ELR (cell line): ENCODE measurements around the gene PFKFB3.
A peak's percentile ranks its signal among the peaks of the same experiment; 100 is the strongest.
"Not testable (repeated sequence)": the region's sequence is repeated elsewhere in the genome, so short reads cannot be mapped to it uniquely, and the experiment has no call there.

Experiments used
- DNase-seq: peaks from one replicate; pipeline ENCODE4 v3.0.0-alpha.2; 2015; ENCODE audit warnings: low read depth

Gene PFKFB3

GRCh38 chr10:6202684-6203330 is at the start of gene PFKFB3:
TSS of gene PFKFB3 (plus strand) at chr10:6202932. CDS start at chr10:6203261, 329 bp downstream.
- DNase-seq: peak; percentile 97

- DNase-seq: no peak
Observed at GRCh38 chr10:6153845-6154244, 48.9 kb upstream of the PFKFB3 start.

GRCh38 chr10:6154566-6154965 is 48.2 kb upstream of the PFKFB3 start:
- DNase-seq: no peak

- DNase-seq: no peak
Observed at GRCh38 chr10:6158276-6158675, 44.5 kb upstream of the PFKFB3 start.

DNA sequence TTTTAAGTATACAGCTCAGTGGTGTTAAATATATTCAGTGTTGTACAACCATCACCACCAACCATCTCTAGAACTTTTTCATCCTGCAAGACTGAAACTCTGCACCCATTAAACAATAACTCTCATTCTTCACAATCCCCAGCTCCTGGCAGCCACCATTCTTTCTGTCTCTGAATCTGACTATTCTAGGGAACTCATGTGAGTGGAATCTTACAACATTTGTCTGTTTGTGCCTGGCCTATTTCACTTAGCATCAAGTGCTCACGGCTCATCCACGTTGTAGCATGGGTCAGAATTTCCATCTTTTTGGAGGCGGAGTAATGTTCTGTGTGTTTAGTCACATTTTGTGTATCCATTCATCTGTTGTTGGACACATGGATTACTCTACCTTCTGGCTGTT is 40.8 kb upstream of the PFKFB3 start:
- no peak for DNase-seq

- no peak for DNase-seq
Observed at GRCh38 chr10:6162589-6163356, 40.0 kb upstream of the PFKFB3 start.

DNA sequence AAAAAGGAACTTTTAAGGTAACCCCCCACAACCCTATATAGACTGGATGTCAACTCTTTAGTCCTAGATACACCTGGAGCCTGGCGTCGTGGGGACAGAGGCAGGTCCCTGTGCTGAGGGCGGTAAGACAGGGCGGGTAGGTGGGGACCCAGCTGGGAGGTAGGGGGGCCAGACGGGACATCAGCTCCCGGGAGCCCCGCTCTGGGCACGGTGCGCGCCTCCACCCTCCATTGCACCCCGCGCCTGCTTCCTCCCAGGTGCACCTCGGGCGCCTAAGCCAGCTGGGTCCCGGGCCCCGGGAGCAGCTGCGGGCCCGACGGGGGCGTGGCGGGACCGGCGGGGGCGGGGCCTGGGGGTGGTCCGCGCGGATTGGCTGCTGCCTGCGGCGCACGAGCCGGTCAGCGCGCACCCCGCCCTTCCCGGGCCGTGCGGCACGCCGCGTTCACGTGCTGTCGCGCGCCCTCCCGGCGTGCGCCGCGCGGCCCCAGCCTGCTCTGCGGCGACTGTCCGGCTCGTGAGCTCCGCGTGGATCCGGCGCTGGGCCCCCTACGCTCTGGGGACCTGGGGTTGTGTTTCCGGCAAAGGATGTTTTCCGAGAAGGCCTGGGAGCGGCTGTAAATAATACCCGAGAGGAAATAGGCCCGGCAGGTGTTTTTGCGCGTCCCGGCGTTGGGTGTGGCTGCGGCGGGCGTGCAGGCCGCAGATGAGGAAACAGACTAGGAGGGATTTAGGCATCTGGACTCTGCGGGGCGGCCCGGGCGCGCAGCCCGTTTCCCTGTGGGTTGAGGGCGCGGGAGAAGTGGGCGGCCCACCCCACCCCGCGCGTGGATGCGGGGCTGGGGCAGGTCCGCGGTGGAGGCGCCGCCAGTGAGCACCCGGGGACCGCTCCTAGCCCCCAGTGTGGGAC is 39.1 kb upstream of the PFKFB3 start:
- peak; percentile 88 for DNase-seq

- no peak for DNase-seq
Observed at GRCh38 chr10:6164271-6165095, 38.2 kb upstream of the PFKFB3 start.

GRCh38 chr10:6165221-6165725 is 37.5 kb upstream of the PFKFB3 start:
- DNase-seq: no peak

- not testable (repeated sequence) for DNase-seq
Observed at GRCh38 chr10:6165933-6166332, 36.8 kb upstream of the PFKFB3 start.

GRCh38 chr10:6167456-6167855 is 35.3 kb upstream of the PFKFB3 start:
- DNase-seq: no peak

- DNase-seq: no peak
Observed at GRCh38 chr10:6168084-6168483, 34.6 kb upstream of the PFKFB3 start.

GRCh38 chr10:6170638-6171037 is 32.1 kb upstream of the PFKFB3 start:
- peak; percentile 42 for DNase-seq

GRCh38 chr10:6171881-6172695 is 30.6 kb upstream of the PFKFB3 start:
- DNase-seq: peak; percentile 97

DNA sequence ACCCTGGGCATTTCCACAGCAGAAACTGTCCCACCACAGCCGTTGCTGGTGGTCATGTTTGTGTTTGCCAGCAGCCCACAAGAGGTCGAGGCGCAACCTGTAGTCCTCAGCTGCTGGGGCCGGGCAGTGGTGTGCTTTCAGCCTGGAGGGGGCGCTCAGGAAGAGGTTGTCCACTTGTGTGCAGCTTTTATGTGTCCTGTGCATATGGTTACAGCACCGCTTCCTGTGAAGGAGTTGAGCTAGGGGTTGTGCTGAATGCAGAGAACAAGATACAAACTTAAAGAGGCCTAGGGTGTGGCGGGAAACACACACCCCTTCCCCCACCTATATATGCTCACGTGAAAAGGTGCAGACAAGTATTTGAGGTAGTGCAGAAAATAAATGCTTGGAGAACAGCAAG is 29.5 kb upstream of the PFKFB3 start:
- DNase-seq: no peak

DNA sequence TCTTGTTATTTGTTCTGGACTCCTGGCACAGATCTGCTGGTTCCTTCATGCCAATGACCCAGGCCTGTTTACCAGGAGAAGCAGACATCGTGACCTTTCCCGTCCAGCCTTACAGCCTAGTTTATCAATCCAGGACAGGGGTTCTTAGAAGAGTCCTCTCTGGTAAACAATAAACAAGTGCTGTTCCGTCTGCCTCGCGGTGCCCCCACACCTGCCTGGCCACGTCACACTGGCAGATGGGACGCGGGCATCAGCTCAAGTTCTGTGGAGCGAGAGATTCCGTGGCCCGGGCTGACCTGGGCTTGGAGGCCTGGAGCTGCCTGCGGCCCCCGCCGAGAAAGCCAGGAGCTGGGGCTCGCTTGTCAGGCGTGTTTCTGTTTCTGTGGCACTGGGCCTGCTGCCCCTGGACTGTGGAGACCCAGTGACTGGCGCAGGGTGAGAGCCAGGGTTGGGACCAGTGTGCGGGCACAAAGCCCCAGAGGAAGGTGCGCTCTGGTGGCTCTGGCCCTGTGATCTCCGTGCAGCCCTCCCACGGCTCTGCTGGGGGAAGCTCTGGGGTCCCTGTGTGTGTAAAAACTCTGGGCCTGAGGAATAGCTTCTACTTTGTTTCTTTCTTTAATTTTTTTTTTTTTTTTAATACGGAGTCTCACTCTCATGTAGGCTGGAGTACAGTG is 28.4 kb upstream of the PFKFB3 start:
- no peak for DNase-seq

- DNase-seq: no peak
Observed at GRCh38 chr10:6175329-6176055, 27.2 kb upstream of the PFKFB3 start.

DNA sequence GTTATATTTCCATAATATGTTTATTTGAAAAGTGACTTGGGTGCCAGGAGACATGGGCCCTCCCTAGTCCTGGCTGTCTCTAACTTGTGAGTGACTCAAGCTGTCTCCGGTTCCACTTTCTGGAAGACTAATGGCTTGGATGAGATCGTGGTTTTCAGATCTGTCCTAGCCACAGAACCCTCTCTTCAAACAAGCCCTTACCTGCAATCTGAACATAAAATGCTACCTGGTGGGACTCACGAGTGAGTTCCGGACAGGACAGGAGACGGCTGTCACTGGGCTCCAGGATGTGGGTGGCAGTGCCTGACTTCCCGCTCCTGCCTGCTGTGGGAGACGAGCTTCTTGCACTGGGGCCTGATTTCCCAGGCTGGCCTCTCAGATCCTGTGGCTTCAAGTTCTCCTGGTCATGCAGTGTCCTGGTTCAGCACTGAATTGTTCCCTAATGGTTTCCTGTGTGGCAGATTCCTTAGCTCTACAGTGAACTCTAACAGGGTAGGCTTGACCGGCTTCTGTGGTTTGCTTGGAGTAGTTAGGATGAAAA is 26.0 kb upstream of the PFKFB3 start:
- DNase-seq: peak; percentile 37

- DNase-seq: no peak
Observed at GRCh38 chr10:6177880-6178281, 24.9 kb upstream of the PFKFB3 start.
